NCI-H1417 (cell line): Measurements from ENCODE around the gene SMYD1.

Experiments
- DNase-seq, 3 experiments: peaks; one replicate each; lab custom pipeline; 2025; lab: John Stamatoyannopoulos, UW

SMYD1 gene

DNA sequence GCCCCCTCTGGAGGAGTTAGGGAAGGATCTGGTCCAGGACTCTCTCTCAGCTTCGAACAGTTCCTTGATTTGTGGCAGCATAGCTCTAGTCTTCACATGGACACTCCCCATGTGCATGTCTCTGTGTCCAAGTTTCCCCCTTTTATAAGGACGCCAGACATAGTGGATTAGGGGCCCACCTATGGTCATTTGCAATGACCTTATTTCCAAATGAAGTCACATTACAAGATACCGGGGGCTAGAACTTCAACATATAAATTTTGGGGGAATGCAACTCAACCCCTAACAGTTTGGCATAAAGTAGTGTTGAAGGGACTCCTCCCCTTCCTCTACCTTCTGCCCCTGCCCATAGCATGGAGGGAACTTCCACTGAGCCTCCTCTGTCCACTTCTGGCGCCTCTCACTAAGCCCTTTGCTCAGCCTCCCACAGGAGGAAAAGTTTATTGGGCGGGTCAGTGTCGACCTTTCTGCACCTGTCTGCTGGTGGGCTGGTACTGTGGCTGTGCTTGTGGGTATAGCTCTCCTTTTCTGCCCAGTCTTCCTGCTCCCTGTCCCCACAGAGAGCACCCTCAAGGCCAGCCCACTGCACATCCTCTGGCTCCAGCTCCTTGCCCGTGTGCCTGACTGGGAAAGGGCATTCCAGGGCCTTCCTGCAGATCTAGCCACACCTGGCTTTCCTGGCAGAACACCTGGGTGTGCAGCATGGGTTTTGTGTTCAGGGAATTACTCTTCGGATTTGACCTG, 54.7 kb downstream of the SMYD1 start:
- DNase-seq: no peak

DNA sequence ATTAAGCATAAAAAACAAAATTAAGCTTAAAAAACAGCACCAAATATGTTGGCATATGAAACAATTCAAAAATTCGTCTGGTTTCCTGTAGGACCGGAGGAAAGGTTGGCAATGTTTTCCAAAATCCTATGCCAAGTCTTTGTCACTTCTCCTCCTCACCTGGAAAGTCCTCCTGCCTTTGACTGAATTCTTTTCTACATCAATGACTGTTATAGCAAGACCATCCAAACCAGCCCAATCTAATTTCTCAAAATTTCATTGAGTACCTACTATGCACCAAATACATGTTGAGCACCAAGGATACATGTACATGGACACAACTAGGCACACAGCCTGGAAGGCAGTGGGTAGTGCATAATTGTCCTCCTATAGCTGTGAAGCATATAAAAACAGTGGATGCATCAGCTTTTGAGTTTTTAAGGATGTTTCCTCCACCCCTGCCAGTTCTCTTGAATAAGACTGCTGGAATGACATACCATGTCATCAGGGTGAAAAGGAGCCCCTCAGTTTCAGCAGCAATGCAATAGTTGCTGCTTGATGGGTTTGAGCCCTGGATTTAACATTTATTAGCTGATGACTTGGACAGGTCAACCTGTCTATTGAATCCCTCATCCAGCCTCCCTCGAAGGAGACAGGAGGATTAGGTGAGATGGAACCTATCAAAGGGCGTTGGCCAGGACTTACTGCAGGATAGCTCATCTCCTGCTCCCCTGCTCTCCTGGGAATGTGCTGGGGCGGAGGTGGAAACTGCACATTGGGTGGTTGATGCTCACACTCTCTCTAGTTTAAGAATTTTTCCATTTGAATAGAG, 55.7 kb downstream of the SMYD1 start:
- no peak for DNase-seq

DNA sequence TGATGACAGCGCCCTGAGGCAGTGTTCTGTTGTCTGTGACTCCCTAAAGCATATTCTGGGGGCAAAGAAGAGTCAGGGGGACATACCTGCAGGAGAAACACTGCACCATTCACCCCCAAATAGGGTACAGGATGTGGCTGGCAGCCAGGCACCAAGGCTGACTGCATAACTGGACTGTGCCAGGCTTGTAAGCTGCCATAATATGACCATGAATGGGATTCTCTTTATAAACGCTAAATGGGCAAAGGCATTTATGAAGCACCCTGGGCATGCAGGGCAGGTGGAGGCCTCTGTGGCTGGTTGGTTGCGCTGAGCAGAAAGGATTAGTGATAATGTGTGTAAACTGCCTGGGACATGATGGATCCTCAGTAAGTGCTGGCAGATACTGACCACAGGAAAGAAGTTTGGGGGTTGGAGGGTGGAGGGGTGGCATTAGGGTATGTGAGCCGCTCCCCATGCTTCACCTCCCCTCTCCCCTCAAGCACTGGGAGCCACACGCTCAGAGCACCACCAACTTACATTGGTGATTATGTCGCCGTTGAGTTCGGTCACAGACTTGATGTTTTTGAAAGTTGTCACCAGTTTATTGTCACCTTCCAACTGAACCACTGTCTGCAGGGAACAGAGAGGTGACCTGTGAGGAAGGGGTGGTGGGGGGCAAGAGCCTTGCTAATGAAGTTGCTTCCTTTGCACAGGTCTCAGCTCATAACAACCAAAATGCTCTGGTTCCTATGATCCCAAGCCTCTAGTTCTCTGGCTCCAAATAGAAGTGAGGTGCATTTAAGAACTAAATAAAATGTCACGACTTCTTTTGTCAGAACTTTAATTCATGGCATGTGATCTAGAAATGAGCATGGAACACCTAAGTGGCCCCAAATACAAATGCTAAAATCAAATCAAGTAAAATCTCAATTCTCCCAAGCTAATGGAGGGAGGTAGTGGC, 56.6 kb downstream of the SMYD1 start:
- DNase-seq: no peak

DNA sequence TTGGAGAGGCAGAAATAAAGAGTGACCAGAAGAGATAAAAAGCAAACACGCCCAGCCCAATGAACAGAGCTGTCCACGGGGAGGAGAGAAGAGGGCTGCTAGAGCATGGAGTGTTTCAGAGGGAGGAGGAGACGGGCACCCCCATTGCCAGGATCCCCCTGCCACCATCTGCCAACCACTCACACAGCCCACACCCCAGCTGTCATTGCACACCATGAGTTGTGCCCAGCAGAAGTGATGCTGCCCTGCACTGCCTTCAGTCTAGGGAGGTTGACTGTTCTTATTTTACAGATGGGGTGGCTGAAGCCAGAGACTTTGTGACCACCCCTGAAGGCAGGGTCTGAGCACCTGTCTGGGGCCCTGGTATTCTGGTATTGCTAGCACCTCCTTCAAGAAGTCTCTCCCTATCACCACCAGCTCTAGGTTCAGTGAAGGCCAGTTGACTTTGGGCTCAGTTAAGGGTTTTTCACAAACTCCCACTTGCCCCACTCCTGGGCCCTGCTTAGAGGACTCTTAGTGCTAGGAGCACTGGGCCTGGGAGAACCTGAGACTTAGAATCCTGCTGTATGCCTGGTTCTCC, 57.8 kb downstream of the SMYD1 start:
- no peak for DNase-seq

DNA sequence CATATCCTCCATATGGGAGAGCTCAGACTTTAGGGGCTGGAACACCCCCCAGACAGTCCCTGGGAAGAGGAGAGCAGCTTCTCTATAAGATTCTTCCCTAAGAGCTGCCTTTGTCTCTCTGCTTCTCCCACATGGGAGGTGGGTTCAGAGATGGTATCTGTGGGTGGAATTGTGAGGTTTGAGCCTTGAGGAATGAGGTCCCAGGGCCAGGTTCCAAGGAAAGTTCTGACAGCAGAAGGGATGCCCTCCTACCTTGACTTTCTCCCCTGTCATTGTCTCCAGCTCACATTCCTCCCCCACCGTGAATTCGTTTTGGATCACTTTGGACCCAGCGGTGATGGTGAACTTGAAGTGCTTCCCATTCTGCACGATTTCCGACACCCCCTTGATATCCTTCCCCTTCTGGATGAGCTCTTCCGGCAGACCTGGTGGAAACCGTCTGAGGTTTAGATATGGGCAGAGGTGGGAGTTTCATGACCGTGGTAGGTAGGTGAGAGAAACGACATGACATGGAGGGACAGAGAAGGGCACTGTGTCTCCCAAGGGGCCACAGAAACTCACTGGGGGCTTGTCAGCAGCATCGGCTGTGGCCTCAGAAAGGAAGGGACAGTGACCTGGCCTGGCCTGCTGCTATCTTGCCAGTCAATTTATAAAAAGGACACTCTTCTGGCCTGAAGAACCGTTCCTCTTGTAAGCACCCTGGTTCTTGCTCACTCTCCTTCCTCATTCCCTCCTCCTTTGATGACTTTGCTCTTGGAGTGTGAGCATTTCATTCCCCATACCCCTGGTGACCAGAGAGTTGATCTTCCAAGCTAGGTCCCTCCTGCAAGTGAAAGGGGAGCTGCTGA, 58.5 kb downstream of the SMYD1 start:
- no peak for DNase-seq

DNA sequence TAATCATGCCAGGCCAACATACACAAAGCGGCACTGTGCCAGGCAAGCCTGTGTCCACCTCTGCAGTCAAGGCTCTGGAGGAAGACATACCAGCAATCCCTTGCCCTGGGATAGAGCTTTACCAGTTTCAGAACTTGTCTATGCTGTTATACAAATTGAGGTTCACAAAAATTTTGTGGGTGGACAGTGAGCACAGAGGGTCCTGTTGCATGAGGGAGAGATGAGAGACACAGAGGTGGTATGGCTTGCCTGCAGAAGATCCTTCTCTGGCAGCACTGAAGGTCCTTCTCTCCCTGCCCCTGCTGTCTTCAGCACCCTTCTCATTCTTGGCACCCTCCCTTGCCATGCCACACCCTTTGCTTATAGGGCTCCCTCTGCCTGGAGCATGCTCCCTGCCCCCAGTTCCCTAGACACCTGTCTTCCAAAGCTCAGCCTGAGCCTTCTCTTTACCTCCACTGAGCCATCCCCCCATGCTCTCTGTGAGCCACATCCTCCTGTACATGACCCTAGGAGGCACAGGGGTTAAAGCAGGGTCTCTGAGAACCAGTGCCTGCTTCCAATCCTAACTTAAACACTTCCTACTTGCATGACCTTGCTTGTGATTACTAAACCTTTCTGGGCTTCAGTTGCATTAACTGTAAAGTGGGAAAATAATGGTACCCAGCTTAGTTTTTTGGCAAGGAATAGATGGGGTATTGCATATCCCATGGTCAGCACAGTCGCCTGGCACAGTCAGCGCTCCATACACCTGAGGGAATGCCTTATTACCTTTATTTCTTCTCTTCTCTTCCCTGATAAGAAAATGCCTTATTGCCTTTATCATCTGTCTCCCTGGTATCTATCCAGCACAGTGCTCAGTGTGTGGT, 59.4 kb downstream of the SMYD1 start:
- no peak for DNase-seq

DNA sequence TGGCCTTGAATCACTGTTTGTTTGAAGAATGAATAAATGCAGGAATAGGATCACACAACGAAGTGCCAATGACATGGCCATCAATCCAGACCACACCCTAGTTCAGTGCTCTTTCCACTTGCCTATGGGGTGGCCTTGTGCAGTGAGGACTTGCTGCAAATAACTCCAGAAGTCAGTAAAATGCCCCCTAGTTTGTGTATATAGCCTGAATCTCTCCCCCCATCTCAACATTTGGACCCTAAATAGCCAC, 59.9 kb downstream of the SMYD1 start:
- DNase-seq: no peak

DNA sequence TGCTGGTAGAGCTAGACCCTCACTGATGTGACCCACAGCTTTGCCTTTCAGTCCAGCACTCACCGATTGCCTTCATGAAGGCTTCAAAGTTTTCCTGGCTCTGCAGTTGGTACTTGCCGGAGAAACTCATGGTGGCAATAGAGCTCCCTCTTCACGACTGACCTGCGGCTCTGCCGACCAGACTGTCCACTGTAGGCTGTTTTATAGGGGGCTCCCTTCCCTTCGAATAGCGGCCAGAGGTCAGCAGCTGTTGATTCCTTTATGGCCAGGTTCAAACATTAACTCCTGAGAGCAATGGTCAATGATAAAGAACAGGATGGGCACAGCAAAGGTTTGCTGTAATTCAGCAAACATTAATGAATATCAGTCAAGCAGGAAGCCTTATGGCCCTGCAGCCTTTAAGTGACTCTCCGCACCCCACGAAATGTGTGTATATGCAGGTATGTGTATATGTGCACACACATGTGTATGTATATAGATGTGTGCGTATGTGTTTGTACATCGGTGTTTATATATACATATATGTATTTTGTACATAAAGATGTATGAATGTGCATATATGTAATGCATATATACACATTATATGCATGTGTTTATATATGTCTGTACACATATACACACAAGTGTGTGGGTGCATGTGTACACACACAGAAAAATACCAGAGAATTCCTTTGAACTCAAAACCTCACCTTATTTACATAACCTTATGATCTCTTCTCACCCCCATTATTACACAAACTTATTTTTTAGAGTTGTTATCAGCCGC, 60.4 kb downstream of the SMYD1 start, which contains the start of gene FABP1:
Gene FABP1 (minus strand): TSS at position 175 of the 766 bp plus-strand sequence. CDS start 45 bp downstream, at position 130.
- DNase-seq: no peak

DNA sequence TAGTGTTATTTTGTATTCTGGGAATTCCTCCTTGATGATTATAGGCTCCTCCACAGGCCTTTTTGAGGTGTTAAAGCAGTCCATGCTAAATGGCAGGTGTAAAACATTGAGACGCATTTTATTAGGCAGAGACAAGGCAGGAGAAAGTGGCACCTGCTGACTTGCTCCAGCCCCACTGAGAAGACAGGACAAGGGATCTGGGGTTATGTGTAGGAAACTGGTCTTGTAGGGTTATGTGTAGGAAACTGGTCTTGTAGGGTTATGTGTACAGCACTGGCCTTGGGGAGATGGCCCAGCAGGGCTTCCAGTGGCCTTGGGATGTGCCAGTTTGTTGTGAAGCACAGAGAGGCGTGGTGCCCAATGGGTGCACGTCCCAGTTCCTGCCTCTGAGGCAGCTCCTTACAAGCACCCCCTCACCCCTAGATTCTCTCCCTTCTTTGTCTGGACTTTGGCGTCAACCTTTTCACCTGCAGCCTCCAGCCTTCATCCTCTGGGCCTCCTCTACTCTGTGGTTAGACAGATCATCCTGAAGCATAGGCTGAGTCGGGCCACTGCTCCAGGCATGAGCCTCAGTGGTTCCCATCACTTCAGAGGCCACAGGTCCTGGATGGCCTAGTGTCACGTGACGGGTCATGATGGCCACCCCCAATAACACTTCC, 61.2 kb downstream of the SMYD1 start:
- DNase-seq: no peak

DNA sequence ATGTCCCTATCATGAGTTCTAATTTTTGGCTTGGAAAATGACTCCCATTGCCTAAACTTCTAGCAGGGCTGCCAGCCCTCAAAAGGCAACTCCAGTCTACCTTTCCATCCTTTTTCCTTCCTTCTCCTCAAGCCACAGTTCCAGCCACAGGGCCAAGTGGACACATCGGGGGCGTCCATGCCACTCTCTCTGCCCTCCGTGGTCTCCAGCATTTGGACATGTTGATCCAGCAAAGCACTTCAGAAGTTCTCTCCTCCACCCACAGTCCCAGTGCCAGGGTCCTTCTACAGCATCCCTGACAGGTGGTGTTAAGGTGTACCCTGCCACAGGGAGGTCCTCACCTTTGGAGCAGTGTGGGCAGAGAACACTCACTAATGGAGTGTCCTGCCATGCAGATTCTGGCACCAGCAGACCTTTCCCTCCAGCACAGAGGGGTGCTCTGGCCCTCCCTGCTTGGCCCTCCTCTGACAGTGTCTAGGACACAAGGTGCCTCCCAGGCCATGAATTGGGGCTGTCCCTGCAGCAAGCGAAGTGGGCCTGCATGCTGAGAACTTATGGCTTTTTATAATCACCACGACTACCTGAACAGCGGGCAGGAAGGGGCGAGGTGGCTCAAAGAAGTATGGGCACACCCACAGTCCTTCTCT, 61.8 kb downstream of the SMYD1 start:
- DNase-seq: no peak

DNA sequence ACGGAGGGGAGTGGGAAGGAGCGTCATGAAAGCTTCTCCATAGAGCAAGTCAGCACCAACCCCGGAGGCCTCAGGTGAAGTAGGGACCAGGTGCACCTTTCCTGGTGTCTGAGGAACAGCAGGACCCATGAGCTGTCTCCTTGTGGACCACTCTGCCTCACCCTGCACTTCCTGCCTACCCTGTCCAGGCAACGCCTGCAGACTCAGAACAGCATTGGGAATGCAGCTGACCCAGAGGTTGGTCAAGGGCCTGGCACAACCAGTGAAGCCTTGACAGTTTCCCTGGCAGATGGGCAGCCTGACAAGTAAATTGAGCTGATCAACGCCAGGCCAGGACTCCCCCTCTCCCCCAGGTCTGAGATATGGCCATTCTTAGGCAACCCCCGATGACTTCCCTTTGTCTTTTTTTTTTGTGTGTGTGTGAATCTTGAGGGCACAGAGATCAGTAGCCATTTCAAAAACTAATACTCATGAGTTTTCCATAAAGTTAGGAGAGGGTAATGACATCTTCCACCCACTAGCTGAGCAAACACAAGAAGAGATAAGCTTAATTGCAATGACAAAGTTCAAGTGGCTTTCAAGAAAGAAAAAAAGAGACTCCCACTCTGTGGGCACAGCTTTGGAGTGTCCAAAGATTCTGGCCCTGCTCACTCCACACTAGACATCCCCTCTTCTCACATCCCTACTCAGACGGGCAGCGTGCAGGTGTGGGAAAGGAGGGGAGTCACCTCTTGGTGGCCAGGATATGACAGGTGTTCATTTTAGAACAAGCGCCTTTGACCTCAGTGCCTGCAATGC, 63.8 kb downstream of the SMYD1 start:
- DNase-seq: no peak

DNA sequence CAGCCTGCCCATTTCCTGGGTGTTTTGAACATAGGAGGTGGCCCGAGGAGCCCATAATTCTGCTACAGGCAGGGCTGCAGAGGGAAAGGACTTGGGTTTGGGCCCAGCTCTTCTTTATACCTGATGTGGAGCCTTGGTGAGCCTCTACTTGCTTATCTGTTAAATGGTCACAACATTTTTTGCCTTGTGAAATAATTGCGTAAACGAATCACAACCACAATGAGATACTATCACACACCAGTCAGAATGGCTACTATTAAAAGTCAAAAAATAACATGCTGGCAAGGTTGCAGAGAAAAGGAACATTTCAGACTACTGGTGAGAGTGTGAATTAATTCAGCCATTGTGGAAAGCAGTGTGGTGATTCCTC, 64.4 kb downstream of the SMYD1 start:
- no peak for DNase-seq

DNA sequence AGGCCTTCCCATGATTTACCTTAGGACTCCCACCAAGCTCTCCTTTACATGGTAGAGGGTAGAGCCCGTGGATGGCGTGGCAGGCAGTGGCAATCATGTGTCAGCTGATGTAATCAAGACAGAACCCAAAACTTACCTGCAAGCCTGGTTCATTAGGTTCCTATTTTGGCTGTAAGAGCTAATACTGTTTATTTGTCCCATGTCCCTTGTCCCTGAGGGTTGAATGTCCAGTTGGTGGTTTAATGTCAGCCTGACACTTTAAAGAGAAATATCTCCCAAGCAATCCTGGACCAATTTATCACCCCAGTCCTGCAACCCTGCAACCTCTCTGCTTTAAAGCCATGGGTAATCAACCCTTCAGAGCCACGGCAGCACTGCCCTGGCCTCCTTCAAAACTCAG, 66.2 kb downstream of the SMYD1 start:
- DNase-seq: no peak

DNA sequence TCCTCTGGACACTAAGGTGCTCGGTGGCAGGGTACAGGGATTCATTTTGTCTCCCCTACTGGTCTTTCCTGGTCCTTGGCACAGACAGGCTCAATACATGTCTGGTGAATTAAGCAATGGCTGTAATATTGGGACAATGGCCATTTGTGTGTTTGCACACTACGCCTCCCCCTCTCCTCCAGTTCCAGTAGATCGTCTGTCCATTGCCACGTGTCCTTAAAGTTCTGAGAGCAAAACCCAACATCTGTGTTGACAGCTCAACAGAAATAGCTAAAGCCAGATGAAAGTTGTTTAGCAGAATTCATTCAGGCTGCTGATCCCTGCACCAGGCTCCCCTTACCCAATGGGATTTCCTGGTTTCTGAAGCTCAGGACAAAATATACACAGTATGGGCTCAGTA, 69.2 kb downstream of the SMYD1 start:
- DNase-seq: no peak

DNA sequence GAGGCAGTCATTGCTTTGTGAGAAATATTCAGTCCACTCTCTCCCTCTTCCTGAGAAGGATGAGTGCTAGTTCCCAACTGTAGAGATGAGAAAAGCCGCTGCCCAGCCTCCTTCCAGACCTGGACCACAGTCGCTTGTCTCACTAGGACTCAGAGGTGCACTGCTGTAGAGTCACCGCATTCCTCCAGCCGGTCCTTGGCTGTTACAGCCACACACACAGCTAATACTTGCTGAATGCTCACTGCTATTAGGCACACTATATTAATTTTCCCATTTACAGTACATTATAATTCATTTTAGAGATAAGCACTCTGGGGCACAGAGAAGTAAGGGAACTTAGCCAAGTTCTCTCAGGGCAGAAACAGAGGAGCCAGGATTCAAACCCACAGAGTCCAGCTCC, 70.2 kb downstream of the SMYD1 start:
- no peak for DNase-seq

DNA sequence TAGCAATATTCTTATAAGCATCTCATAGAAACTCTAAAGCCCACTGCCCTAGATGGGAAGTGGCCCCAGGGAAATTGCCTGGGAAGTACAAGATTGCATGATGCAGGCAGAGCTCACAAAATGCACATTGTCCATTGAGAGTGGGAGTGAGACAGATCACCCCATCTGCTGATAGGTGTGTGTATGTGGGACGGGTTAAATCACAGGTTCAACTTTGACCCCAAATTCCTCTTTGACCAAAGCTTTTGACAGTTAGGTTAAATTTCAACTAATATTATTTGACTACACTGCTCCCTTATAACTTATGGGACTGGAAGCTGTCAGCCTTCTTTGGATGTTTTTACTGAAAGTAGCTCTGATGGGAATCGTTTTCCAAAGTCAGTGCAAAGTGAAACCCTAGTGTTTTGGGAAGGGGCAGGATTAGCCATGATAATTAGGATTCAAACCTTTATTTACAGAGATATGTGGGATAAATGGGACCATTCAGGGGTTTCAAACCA, 71.6 kb downstream of the SMYD1 start:
- no peak for DNase-seq

DNA sequence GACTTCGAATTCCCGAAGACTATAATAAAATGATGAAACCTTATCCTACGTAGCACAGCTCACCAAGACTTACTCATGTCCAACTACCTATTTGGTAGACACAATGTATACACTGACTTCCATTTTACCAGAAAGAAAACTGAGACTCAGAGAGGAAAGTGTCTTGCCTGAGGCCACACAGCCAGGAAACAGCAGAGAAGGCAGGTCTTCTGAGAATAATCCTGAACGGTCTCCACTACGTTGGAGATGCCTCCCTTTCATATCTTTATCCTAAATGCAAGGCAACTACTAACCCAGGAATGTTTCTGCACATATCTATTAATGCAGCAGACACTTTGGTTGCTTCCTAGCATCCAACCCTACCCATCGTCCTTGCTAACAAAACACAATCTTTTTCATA, 72.2 kb downstream of the SMYD1 start:
- no peak for DNase-seq

DNA sequence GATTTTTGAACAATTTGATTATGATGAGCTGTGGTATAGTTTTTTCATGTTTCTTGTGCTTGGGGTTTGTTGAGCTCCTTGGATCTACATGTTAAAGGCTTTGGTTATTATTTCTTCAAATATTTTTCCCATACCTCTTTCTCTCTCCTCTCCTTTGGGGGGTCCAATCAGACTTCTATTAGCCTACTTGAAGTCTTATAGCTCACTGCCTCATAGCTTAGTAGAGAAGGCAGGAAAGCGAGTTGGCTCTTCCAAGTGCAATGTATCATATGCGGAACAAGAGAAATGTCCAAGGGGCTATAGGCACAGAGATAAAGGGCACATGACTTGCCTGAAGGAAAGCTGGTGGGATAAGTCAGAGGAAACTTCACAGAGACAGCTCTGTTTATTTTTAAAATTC, 74.3 kb downstream of the SMYD1 start:
- DNase-seq: no peak
